ENCODE data around the gene FAM13A.

FAM13A gene

GRCh38 chr4:88735564-88735963 lies 321.4 kb downstream of the FAM13A start:
- Histone ChIP-seq H3K4me1 (ENCODE audit: control insufficient read depth, low read length) (0 out of 2 replicates have a peak, but pooled peaks cover 3% of the 10 kb centered on the region), H3K9me2 (replicated peaks; ENCODE audit: control insufficient read depth, low read length) (no peaks in the 10 kb centered on the region), H3K9me3 (ENCODE audit: control insufficient read depth, insufficient read depth, low read length) (no peaks in the 10 kb centered on the region), H4K20me1 (ENCODE audit: control insufficient read depth, insufficient read depth, low read depth, low read length) (no peaks in the 10 kb centered on the region), H3K79me2 (ENCODE audit: control insufficient read depth, low read length) (no peaks in the 10 kb centered on the region), H3K4me3 (ENCODE audit: low read length) (no peak overlapping the region), H3F3A (ENCODE audit: control insufficient read depth, insufficient read depth) (no peaks in the 10 kb centered on the region), H3K36me3 (ENCODE audit: control insufficient read depth, low read length) (no peaks in the 10 kb centered on the region), H3K27ac (ENCODE audit: low read depth, low read length) (no peak overlapping the region), H3K4me2 (ENCODE audit: low read length) (no peak overlapping the region), H3K27me3 (ENCODE audit: control insufficient read depth, low read length) (no peaks in the 10 kb centered on the region)
- TF ChIP-seq CTCF (IDR thresholded peaks at IDR 0.05; ENCODE audit: low read depth, low read length, poor library complexity, severe bottlenecking) = no peak
- no peak for TF ChIP-seq EZH2phosphoT487 (IDR thresholded peaks at IDR 0.05; ENCODE audit: borderline replicate concordance, low read length)

GRCh38 chr4:88734403-88734949 lies 322.5 kb downstream of the FAM13A start:
- 0 out of 2 replicates have a peak, but pooled peaks cover 3% of the 10 kb centered on the region for H3K4me1 ChIP-seq (ENCODE audit: control insufficient read depth, low read length)
- H3K36me3 ChIP-seq (ENCODE audit: control insufficient read depth, low read length) = no peaks in the 10 kb centered on the region
- no peaks in the 10 kb centered on the region for H3F3A ChIP-seq (ENCODE audit: control insufficient read depth, insufficient read depth)
- no peaks in the 10 kb centered on the region for H3K27me3 ChIP-seq (ENCODE audit: control insufficient read depth, low read length)
- no peak overlapping the region for H3K4me2 ChIP-seq (ENCODE audit: low read length)
- H3K27ac ChIP-seq (ENCODE audit: low read depth, low read length) = no peak overlapping the region
- TF ChIP-seq CTCF (IDR thresholded peaks at IDR 0.05; ENCODE audit: low read depth, low read length, poor library complexity, severe bottlenecking) (no peak), EZH2phosphoT487 (IDR thresholded peaks at IDR 0.05; ENCODE audit: borderline replicate concordance, low read length) (no peak)
- no peaks in the 10 kb centered on the region for H4K20me1 ChIP-seq (ENCODE audit: control insufficient read depth, insufficient read depth, low read depth, low read length)
- H3K9me2 ChIP-seq (replicated peaks; ENCODE audit: control insufficient read depth, low read length) = no peaks in the 10 kb centered on the region
- H3K9me3 ChIP-seq (ENCODE audit: control insufficient read depth, insufficient read depth, low read length) = no peaks in the 10 kb centered on the region
- no peak overlapping the region for H3K4me3 ChIP-seq (ENCODE audit: low read length)
- no peaks in the 10 kb centered on the region for H3K79me2 ChIP-seq (ENCODE audit: control insufficient read depth, low read length)

GRCh38 chr4:88732714-88733368 lies 324.1 kb downstream of the FAM13A start:
- H3K4me2 ChIP-seq (ENCODE audit: low read length) = no peak overlapping the region
- no peaks in the 10 kb centered on the region for H3F3A ChIP-seq (ENCODE audit: control insufficient read depth, insufficient read depth)
- H4K20me1 ChIP-seq (ENCODE audit: control insufficient read depth, insufficient read depth, low read depth, low read length) = no peaks in the 10 kb centered on the region
- H3K9me2 ChIP-seq (replicated peaks; ENCODE audit: control insufficient read depth, low read length) = no peaks in the 10 kb centered on the region
- H3K27ac ChIP-seq (ENCODE audit: low read depth, low read length) = no peak overlapping the region
- H3K36me3 ChIP-seq (ENCODE audit: control insufficient read depth, low read length) = no peaks in the 10 kb centered on the region
- no peak for TF ChIP-seq CTCF (IDR thresholded peaks at IDR 0.05; ENCODE audit: low read depth, low read length, poor library complexity, severe bottlenecking)
- TF ChIP-seq EZH2phosphoT487 (IDR thresholded peaks at IDR 0.05; ENCODE audit: borderline replicate concordance, low read length) = no peak
- H3K79me2 ChIP-seq (ENCODE audit: control insufficient read depth, low read length) = no peaks in the 10 kb centered on the region
- no peaks in the 10 kb centered on the region for H3K9me3 ChIP-seq (ENCODE audit: control insufficient read depth, insufficient read depth, low read length)
- H3K4me1 ChIP-seq (ENCODE audit: control insufficient read depth, low read length) = 0 out of 2 replicates have a peak, but pooled peaks cover 3% of the 10 kb centered on the region
- no peaks in the 10 kb centered on the region for H3K27me3 ChIP-seq (ENCODE audit: control insufficient read depth, low read length)
- no peak overlapping the region for H3K4me3 ChIP-seq (ENCODE audit: low read length)

All from DOHH2 (cell line).